ENCODE results near the gene ZNF557.
"Not testable (repeated sequence)": the region's sequence is repeated elsewhere in the genome, so short reads cannot be mapped to it uniquely, and the experiment has no call there.

Gene ZNF557

GRCh38 chr19:7069042-7069903, at the start of gene ZNF557:
Gene ZNF557 (plus strand): TSS chr19:7069703. CDS start chr19:7075075, 5,372 bp downstream.
- peak; percentile 99 for DNase-seq
- peaks cover 30% of the 10 kb centered on the region for H3K36me3 Mint-ChIP-seq
- peak within 1 kb of the TSS; percentile 95 for H3K27ac Mint-ChIP-seq
- no peaks in the 10 kb centered on the region for H3K27me3 Mint-ChIP-seq
- H3K4me1 Mint-ChIP-seq, result peaks cover 23% of the 10 kb centered on the region
- peaks cover 5% of the 10 kb centered on the region for H3K9me3 Mint-ChIP-seq
- H3K4me3 Mint-ChIP-seq, result peak within 1 kb of the TSS; percentile 93
- CTCF ChIA-PET, result interaction anchor here (0.8 to 1.2 kb wide), 3 partner anchors 15 to 105 kb away, joined by 3 to 5 read pairs (median 3); no protein-coding TSS in a partner anchor

- H3K27ac Mint-ChIP-seq, H3K36me3 Mint-ChIP-seq, H3K9me3 Mint-ChIP-seq, H3K4me1 Mint-ChIP-seq, CTCF ChIA-PET, DNase-seq, H3K27me3 Mint-ChIP-seq, H3K4me3 Mint-ChIP-seq: not testable (repeated sequence)
Observed at GRCh38 chr19:7021331-7021730, 48.2 kb upstream of the ZNF557 start, which contains the start of gene MBD3L2B. Gene MBD3L2B (minus strand): TSS chr19:7021431. CDS start chr19:7021397, 34 bp downstream.

- H3K36me3 Mint-ChIP-seq, H3K9me3 Mint-ChIP-seq, H3K27ac Mint-ChIP-seq, H3K27me3 Mint-ChIP-seq, DNase-seq, CTCF ChIA-PET, H3K4me1 Mint-ChIP-seq, H3K4me3 Mint-ChIP-seq: not testable (repeated sequence)
Observed at GRCh38 chr19:7028790-7029189, 40.7 kb upstream of the ZNF557 start.

- H3K9me3 Mint-ChIP-seq, H3K36me3 Mint-ChIP-seq, H3K4me1 Mint-ChIP-seq, H3K27ac Mint-ChIP-seq, CTCF ChIA-PET, H3K4me3 Mint-ChIP-seq, DNase-seq, H3K27me3 Mint-ChIP-seq: not testable (repeated sequence)
Observed at GRCh38 chr19:7030278-7030677, 39.2 kb upstream of the ZNF557 start, which contains the start of gene MBD3L5. Gene MBD3L5 (plus strand): TSS chr19:7030578. CDS start chr19:7030612, 34 bp downstream.

- CTCF ChIA-PET, H3K27ac Mint-ChIP-seq, H3K36me3 Mint-ChIP-seq, H3K4me3 Mint-ChIP-seq, H3K9me3 Mint-ChIP-seq, DNase-seq, H3K27me3 Mint-ChIP-seq, H3K4me1 Mint-ChIP-seq: not testable (repeated sequence)
Observed at GRCh38 chr19:7040079-7040478, 29.4 kb upstream of the ZNF557 start, which contains the start of gene MBD3L4. Gene MBD3L4 (minus strand): TSS chr19:7040179. CDS start chr19:7040144, 35 bp downstream.

- DNase-seq, CTCF ChIA-PET, H3K27me3 Mint-ChIP-seq, H3K4me1 Mint-ChIP-seq, H3K36me3 Mint-ChIP-seq, H3K9me3 Mint-ChIP-seq, H3K27ac Mint-ChIP-seq, H3K4me3 Mint-ChIP-seq: not testable (repeated sequence)
Observed at GRCh38 chr19:7041563-7041962, 27.9 kb upstream of the ZNF557 start.

GRCh38 chr19:7049021-7049420, 20.5 kb upstream of the ZNF557 start, which contains the start of gene MBD3L2:
Gene MBD3L2 (plus strand): TSS chr19:7049321. CDS start chr19:7049374, 53 bp downstream.
- H3K4me1 Mint-ChIP-seq, H3K4me3 Mint-ChIP-seq, H3K27me3 Mint-ChIP-seq, CTCF ChIA-PET, DNase-seq, H3K36me3 Mint-ChIP-seq, H3K9me3 Mint-ChIP-seq, H3K27ac Mint-ChIP-seq: not testable (repeated sequence)

GRCh38 chr19:7051421-7051820, 18.1 kb upstream of the ZNF557 start:
- CTCF ChIA-PET, H3K4me3 Mint-ChIP-seq, H3K27me3 Mint-ChIP-seq, H3K9me3 Mint-ChIP-seq, H3K27ac Mint-ChIP-seq, H3K4me1 Mint-ChIP-seq, DNase-seq, H3K36me3 Mint-ChIP-seq: not testable (repeated sequence)

- H3K27me3 Mint-ChIP-seq, H3K36me3 Mint-ChIP-seq, H3K27ac Mint-ChIP-seq, H3K4me1 Mint-ChIP-seq, CTCF ChIA-PET, H3K9me3 Mint-ChIP-seq, H3K4me3 Mint-ChIP-seq: not testable (repeated sequence)
- peak; percentile 32 for DNase-seq
Observed at GRCh38 chr19:7052896-7053295, 16.6 kb upstream of the ZNF557 start.

- H3K27me3 Mint-ChIP-seq, H3K36me3 Mint-ChIP-seq, H3K4me3 Mint-ChIP-seq, H3K9me3 Mint-ChIP-seq, CTCF ChIA-PET, H3K4me1 Mint-ChIP-seq, H3K27ac Mint-ChIP-seq, DNase-seq: not testable (repeated sequence)
Observed at GRCh38 chr19:7054635-7055368, 14.7 kb upstream of the ZNF557 start.

- H3K27me3 Mint-ChIP-seq, H3K4me3 Mint-ChIP-seq, DNase-seq, H3K4me1 Mint-ChIP-seq, CTCF ChIA-PET, H3K27ac Mint-ChIP-seq, H3K36me3 Mint-ChIP-seq, H3K9me3 Mint-ChIP-seq: not testable (repeated sequence)
Observed at GRCh38 chr19:7055679-7056078, 13.8 kb upstream of the ZNF557 start.

- H3K27me3 Mint-ChIP-seq, CTCF ChIA-PET, H3K4me1 Mint-ChIP-seq, DNase-seq, H3K4me3 Mint-ChIP-seq, H3K36me3 Mint-ChIP-seq, H3K9me3 Mint-ChIP-seq, H3K27ac Mint-ChIP-seq: not testable (repeated sequence)
Observed at GRCh38 chr19:7056371-7056770, 13.1 kb upstream of the ZNF557 start.

- H3K36me3 Mint-ChIP-seq, H3K27me3 Mint-ChIP-seq, H3K4me3 Mint-ChIP-seq, H3K9me3 Mint-ChIP-seq, H3K4me1 Mint-ChIP-seq, DNase-seq, CTCF ChIA-PET, H3K27ac Mint-ChIP-seq: not testable (repeated sequence)
Observed at GRCh38 chr19:7058576-7058975, 10.9 kb upstream of the ZNF557 start, which contains the start of gene MBD3L3. Gene MBD3L3 (minus strand): TSS chr19:7058676. CDS start chr19:7058605, 71 bp downstream.

- DNase-seq, H3K27me3 Mint-ChIP-seq, CTCF ChIA-PET, H3K36me3 Mint-ChIP-seq, H3K4me1 Mint-ChIP-seq, H3K9me3 Mint-ChIP-seq, H3K4me3 Mint-ChIP-seq, H3K27ac Mint-ChIP-seq: not testable (repeated sequence)
Observed at GRCh38 chr19:7059977-7060376, 9.5 kb upstream of the ZNF557 start.

- no peaks in the 10 kb centered on the region for H3K9me3 Mint-ChIP-seq
- no peaks in the 10 kb centered on the region for H3K36me3 Mint-ChIP-seq
- DNase-seq, result peak; percentile 32
- H3K4me1 Mint-ChIP-seq, result no peaks in the 10 kb centered on the region
- no peak overlapping the region for H3K4me3 Mint-ChIP-seq
- H3K27ac Mint-ChIP-seq, result no peak overlapping the region
- H3K27me3 Mint-ChIP-seq, result no peaks in the 10 kb centered on the region
- CTCF ChIA-PET, result no interaction called here
Observed at GRCh38 chr19:7063339-7063738, 6.2 kb upstream of the ZNF557 start.
